ENCODE data around the gene ZNF148. TPM values are rescaled to one million over a fixed set of nuclear protein-coding genes. Genes with fewer than 3 reads are reported as not detected.

The ZNF148 gene
- total RNA-seq, 4 donors from 2014 or later, result 32.4 to 50.7 (median 39.4) TPM

DNA sequence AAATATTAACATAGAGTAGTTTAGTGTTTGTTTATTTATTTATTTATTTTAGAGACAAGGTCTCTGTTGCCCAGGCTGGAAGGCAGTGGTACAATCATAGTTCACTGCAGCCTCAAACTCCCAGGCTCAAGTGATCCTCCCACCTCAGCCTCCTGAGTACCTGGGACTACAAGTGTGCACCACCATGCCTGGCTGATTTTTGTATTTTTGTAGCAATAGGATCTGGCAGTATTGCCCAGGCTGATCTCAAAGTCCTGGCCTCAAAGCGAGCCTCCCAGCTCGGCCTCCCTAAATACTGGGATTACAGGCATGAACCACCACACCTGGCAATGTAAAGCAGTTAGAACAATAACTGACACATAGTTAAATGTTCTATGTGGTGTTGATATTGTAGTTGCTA is 4.4 kb upstream of the ZNF148 start:
- no peaks in the 10 kb centered on the region for H3K9me3 ChIP-seq
- H3K4me3 ChIP-seq, result no peak overlapping the region
- ATAC-seq, result no peak
- 80% methylated on average over 1 of the region's 2 CpGs; no CpG with 5 or more reads in 1 of the 2 donors for WGBS, 2 donors (ENCODE audit: low coverage in 1 of 2)
- TF ChIP-seq POLR2AphosphoS5 (IDR thresholded peaks at IDR 0.05) (no peak), POLR2A (IDR thresholded peaks at IDR 0.05) (no peak), EP300 (IDR thresholded peaks at IDR 0.05) (no peak)
- TF ChIP-seq, protein P1, sequence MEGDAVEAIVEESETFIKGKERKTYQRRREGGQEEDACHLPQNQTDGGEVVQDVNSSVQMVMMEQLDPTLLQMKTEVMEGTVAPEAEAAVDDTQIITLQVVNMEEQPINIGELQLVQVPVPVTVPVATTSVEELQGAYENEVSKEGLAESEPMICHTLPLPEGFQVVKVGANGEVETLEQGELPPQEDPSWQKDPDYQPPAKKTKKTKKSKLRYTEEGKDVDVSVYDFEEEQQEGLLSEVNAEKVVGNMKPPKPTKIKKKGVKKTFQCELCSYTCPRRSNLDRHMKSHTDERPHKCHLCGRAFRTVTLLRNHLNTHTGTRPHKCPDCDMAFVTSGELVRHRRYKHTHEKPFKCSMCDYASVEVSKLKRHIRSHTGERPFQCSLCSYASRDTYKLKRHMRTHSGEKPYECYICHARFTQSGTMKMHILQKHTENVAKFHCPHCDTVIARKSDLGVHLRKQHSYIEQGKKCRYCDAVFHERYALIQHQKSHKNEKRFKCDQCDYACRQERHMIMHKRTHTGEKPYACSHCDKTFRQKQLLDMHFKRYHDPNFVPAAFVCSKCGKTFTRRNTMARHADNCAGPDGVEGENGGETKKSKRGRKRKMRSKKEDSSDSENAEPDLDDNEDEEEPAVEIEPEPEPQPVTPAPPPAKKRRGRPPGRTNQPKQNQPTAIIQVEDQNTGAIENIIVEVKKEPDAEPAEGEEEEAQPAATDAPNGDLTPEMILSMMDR (IDR thresholded peaks at IDR 0.05), result no peak
- peaks cover 0 to 10% (median 7%) of the 10 kb centered on the region in 3 donors for H3K4me1 ChIP-seq
- no peak overlapping the region for H3K27ac ChIP-seq
- H3K27me3 ChIP-seq, result peaks cover 3% of the 10 kb centered on the region
- H3K36me3 ChIP-seq, result no peaks in the 10 kb centered on the region

DNA sequence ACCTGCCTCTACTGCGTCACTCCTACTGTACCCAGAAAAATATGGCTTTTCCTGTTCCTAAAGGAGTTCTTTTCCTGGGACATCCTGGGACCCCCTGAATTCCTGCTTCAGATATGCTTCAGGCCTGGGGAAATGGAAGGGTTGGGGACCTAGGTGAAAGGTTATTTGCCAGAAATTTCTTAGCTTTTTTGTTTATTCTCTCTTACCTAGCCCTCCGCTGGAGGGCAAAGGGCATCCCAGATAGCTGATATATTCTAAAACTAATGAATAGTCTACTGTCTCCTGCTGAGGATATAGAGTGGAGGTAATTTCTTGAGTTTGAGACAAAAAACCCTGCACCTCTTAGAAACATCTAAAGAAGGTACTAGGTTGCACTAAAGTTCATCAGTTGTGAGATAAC is 3.6 kb upstream of the ZNF148 start:
- 75 to 84% methylated on average over 2 of the region's 2 CpGs for WGBS, 2 donors (ENCODE audit: low coverage in 1 of 2)
- Histone ChIP-seq H3K4me3 (no peak overlapping the region), H3K4me1 (peaks cover 3 to 16% (median 11%) of the 10 kb centered on the region in 3 donors), H3K27me3 (peaks cover 3% of the 10 kb centered on the region), H3K27ac (no peak overlapping the region), H3K36me3 (no peaks in the 10 kb centered on the region), H3K9me3 (no peaks in the 10 kb centered on the region)
- ATAC-seq, result no peak
- TF ChIP-seq POLR2AphosphoS5 (IDR thresholded peaks at IDR 0.05) (no peak), EP300 (IDR thresholded peaks at IDR 0.05) (no peak), POLR2A (IDR thresholded peaks at IDR 0.05) (no peak)
- TF ChIP-seq, protein P1 (IDR thresholded peaks at IDR 0.05), result no peak

DNA sequence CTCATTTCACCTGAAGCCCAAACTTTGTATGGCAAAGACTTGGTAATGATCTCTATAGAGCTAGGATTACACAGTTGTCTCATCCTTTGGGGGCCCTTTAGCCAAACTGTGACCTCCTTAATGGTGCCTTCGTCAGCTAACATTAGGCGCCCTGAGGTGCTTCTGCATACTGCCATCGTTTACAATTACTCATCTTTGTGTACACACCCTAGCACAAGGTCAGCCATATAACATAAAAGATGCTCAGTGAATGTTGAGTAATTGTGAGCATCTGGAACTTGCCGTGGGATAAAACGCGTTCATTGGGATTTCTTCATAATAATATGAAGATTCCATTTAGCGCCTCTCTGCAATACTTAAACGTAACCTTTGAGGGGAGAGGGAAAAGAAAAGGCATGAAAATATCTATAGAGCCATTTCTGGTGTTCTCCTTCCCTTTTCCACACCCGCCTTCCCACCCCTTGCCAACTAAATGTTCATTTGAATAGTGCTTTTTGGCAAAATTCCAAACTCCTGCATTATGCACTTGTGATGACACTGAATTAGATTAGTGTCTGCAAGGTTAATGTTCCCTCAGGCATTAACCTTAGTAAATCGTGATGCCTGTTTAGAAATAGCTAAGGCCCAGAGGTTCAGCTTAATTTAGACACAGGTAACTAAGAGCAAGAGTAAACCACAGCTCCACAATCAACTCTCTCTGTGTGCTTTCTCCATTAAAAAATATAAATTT is 990 bp upstream of the ZNF148 start:
- H3K9me3 ChIP-seq, result no peaks in the 10 kb centered on the region
- peak overlapping the region in 3 of 4 donors; percentile 93 to 98 (median 94) for H3K27ac ChIP-seq
- H3K36me3 ChIP-seq, result no peaks in the 10 kb centered on the region
- TF ChIP-seq POLR2A (IDR thresholded peaks at IDR 0.05) (no peak), EP300 (IDR thresholded peaks at IDR 0.05) (no peak), POLR2AphosphoS5 (IDR thresholded peaks at IDR 0.05) (no peak)
- TF ChIP-seq, protein P1 (IDR thresholded peaks at IDR 0.05), result no peak
- peaks cover 3 to 40% (median 17%) of the 10 kb centered on the region in 3 donors for H3K4me1 ChIP-seq
- no peak for ATAC-seq
- no peaks in the 10 kb centered on the region for H3K27me3 ChIP-seq
- WGBS, 2 donors (ENCODE audit: low coverage in 1 of 2), result 38% methylated on average over 10 of the region's 10 CpGs
- peak overlapping the region; percentile 76 to 84 for H3K4me3 ChIP-seq

DNA sequence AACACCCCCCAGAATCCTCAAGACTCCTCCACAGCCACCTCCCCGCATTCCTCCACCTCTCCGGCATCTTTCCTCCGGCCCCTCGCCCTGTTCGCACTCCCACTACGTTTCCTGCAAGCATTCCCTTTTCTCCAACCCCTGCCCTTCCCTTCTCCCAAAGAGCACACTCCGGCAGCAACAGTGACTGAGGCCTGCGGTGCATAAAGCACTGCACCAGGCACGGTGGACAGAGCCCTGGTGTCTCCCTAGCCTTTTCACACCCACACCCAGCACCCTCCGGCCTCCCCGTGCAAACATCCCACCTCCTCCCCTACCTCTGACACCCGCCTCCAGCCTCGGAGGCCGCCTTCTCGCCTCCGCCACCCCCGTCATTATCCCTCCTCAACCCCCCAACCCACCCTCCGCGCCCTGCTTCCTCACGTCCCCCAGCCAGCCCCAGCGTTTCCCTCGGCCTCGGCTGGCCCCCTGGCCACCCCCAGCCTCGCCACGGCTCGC is 577 bp downstream of the ZNF148 start:
- TF ChIP-seq, protein P1 (IDR thresholded peaks at IDR 0.05), result no peak
- TF ChIP-seq POLR2AphosphoS5 (IDR thresholded peaks at IDR 0.05) (no peak), EP300 (IDR thresholded peaks at IDR 0.05) (no peak), POLR2A (IDR thresholded peaks at IDR 0.05) (no peak)
- ATAC-seq, result peak; percentile 45
- WGBS, 2 donors (ENCODE audit: low coverage in 1 of 2), result 0 to 1% methylated on average over 13 to 19 of the region's 26 CpGs
- Histone ChIP-seq H3K27ac (peak overlapping the region; percentile 64 to 98 (median 94)), H3K4me3 (peak overlapping the region; percentile 76 to 84), H3K4me1 (peaks cover 3 to 56% (median 17%) of the 10 kb centered on the region in 3 donors), H3K9me3 (no peaks in the 10 kb centered on the region), H3K27me3 (no peaks in the 10 kb centered on the region), H3K36me3 (no peaks in the 10 kb centered on the region)
